ENCODE results near the gene GJA4.

The GJA4 gene

DNA sequence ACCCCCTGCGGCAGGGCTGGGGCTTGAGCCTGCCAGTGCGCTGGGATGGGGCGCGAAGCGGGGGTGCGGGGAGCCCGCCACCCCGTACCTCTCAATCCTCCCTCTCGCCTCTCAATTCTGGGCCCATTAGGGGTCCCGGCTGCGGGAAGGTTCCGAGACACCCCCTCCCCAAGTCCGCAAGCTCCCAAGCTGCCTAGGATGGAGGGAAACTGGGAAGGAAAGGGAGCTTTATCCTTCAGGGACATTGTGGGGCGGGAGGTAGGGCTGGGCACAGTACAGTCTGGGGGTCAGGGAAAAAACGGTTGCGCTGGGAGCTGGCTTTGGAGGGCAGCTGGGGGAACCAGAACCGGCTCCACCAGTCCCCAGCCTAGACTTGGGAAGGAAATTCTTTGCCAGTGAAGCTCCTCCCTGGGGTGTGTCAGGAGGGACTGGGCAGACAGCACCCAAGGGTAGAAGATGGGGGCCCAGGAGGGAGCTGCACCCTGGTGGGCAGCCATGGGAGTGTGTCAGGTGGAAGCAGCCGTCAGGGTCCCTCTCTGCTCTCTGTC is 10.9 kb upstream of the GJA4 start:
- ATAC-seq (ENCODE audit: low read depth), result peak; percentile 37
- Histone ChIP-seq H3K27me3 (ENCODE audit: insufficient read depth, poor library complexity, severe bottlenecking) (no peaks in the 10 kb centered on the region), H3K9me3 (ENCODE audit: severe bottlenecking) (no peaks in the 10 kb centered on the region), H3K4me1 (ENCODE audit: insufficient read depth, poor library complexity, severe bottlenecking) (peaks cover 32% of the 10 kb centered on the region), H3K27ac (ENCODE audit: poor library complexity, severe bottlenecking) (peak overlapping the region; percentile 98), H3K4me3 (ENCODE audit: severe bottlenecking) (peak overlapping the region; percentile 85), H3K36me3 (ENCODE audit: low read depth) (peaks cover 49% of the 10 kb centered on the region)
- TF ChIP-seq, protein P1, sequence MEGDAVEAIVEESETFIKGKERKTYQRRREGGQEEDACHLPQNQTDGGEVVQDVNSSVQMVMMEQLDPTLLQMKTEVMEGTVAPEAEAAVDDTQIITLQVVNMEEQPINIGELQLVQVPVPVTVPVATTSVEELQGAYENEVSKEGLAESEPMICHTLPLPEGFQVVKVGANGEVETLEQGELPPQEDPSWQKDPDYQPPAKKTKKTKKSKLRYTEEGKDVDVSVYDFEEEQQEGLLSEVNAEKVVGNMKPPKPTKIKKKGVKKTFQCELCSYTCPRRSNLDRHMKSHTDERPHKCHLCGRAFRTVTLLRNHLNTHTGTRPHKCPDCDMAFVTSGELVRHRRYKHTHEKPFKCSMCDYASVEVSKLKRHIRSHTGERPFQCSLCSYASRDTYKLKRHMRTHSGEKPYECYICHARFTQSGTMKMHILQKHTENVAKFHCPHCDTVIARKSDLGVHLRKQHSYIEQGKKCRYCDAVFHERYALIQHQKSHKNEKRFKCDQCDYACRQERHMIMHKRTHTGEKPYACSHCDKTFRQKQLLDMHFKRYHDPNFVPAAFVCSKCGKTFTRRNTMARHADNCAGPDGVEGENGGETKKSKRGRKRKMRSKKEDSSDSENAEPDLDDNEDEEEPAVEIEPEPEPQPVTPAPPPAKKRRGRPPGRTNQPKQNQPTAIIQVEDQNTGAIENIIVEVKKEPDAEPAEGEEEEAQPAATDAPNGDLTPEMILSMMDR (IDR thresholded peaks at IDR 0.05; ENCODE audit: poor library complexity, severe bottlenecking), result peak; percentile 30
- no peak for DNase-seq (ENCODE audit: low spot score)

GRCh38 chr1:34784751-34785221 is 8.0 kb upstream of the GJA4 start:
- H3K27ac ChIP-seq (ENCODE audit: poor library complexity, severe bottlenecking), result peak overlapping the region; percentile 98
- TF ChIP-seq, protein P1 (IDR thresholded peaks at IDR 0.05; ENCODE audit: poor library complexity, severe bottlenecking), result no peak
- ATAC-seq (ENCODE audit: low read depth) (no peak), DNase-seq (ENCODE audit: low spot score) (no peak)
- peaks cover 57% of the 10 kb centered on the region for H3K36me3 ChIP-seq (ENCODE audit: low read depth)
- H3K27me3 ChIP-seq (ENCODE audit: insufficient read depth, poor library complexity, severe bottlenecking), result no peaks in the 10 kb centered on the region
- H3K9me3 ChIP-seq (ENCODE audit: severe bottlenecking), result no peaks in the 10 kb centered on the region
- no peak overlapping the region for H3K4me3 ChIP-seq (ENCODE audit: severe bottlenecking)
- peaks cover 14% of the 10 kb centered on the region for H3K4me1 ChIP-seq (ENCODE audit: insufficient read depth, poor library complexity, severe bottlenecking)

- H3K4me3 ChIP-seq (ENCODE audit: severe bottlenecking), result no peak overlapping the region
- ATAC-seq (ENCODE audit: low read depth) (no peak), DNase-seq (ENCODE audit: low spot score) (no peak)
- H3K27ac ChIP-seq (ENCODE audit: poor library complexity, severe bottlenecking), result peak overlapping the region; percentile 42
- H3K27me3 ChIP-seq (ENCODE audit: insufficient read depth, poor library complexity, severe bottlenecking), result no peaks in the 10 kb centered on the region
- TF ChIP-seq, protein P1 (IDR thresholded peaks at IDR 0.05; ENCODE audit: poor library complexity, severe bottlenecking), result no peak
- no peaks in the 10 kb centered on the region for H3K9me3 ChIP-seq (ENCODE audit: severe bottlenecking)
- peaks cover 8% of the 10 kb centered on the region for H3K4me1 ChIP-seq (ENCODE audit: insufficient read depth, poor library complexity, severe bottlenecking)
- H3K36me3 ChIP-seq (ENCODE audit: low read depth), result peaks cover 57% of the 10 kb centered on the region
Observed at GRCh38 chr1:34785231-34785874, 7.4 kb upstream of the GJA4 start.

GRCh38 chr1:34785875-34786470 is 6.8 kb upstream of the GJA4 start:
- Histone ChIP-seq H3K4me1 (ENCODE audit: insufficient read depth, poor library complexity, severe bottlenecking) (peaks cover 3% of the 10 kb centered on the region), H3K36me3 (ENCODE audit: low read depth) (peaks cover 57% of the 10 kb centered on the region), H3K27me3 (ENCODE audit: insufficient read depth, poor library complexity, severe bottlenecking) (no peaks in the 10 kb centered on the region), H3K27ac (ENCODE audit: poor library complexity, severe bottlenecking) (peak overlapping the region; percentile 42), H3K4me3 (ENCODE audit: severe bottlenecking) (no peak overlapping the region), H3K9me3 (ENCODE audit: severe bottlenecking) (no peaks in the 10 kb centered on the region)
- TF ChIP-seq, protein P1 (IDR thresholded peaks at IDR 0.05; ENCODE audit: poor library complexity, severe bottlenecking), result no peak
- ATAC-seq (ENCODE audit: low read depth) (no peak), DNase-seq (ENCODE audit: low spot score) (no peak)

Measured in RWPE2 (cell line).